ENCODE data around the gene PAX1. TPM values are rescaled to one million over a fixed set of nuclear protein-coding genes. Genes with fewer than 3 reads are reported as not detected.

PAX1 gene
- total RNA-seq, 1 experiment from 2014 or later, result not detected

- DNase-seq (ENCODE audit: low spot score), result no peak
These were observed 20.4 kb downstream of the PAX1 start for GRCh38 chr20:21725892-21726291.

- DNase-seq (ENCODE audit: low spot score), result no peak
These were observed 23.9 kb downstream of the PAX1 start for GRCh38 chr20:21729316-21729715.

GRCh38 chr20:21739161-21739560 lies 33.7 kb downstream of the PAX1 start:
- no peak for DNase-seq (ENCODE audit: low spot score)

GRCh38 chr20:21739682-21740081 lies 34.2 kb downstream of the PAX1 start:
- DNase-seq (ENCODE audit: low spot score), result no peak

GRCh38 chr20:21741266-21741665 lies 35.8 kb downstream of the PAX1 start:
- DNase-seq (ENCODE audit: low spot score), result no peak

GRCh38 chr20:21762646-21763045 lies 57.2 kb downstream of the PAX1 start:
- DNase-seq (ENCODE audit: low spot score), result no peak

- DNase-seq (ENCODE audit: low spot score), result no peak
These were observed 61.8 kb downstream of the PAX1 start for GRCh38 chr20:21767200-21767738.

- DNase-seq (ENCODE audit: low spot score), result no peak
These were observed 62.3 kb downstream of the PAX1 start for GRCh38 chr20:21767739-21768223.

Small RNA genes lying within 50 kb of the gene (small RNA-seq; reads per million reads assigned to genes)
- not detected for gene RPL41P1

Other genes starting within 250 kb of the PAX1 start
- 0.16 TPM in 1 of 2 replicates, not detected in the other for gene NKX2-2, start 191.6 kb upstream of the PAX1 start, total RNA-seq (2014; rRNA removed; shearing (Covaris generic))

Measured in HT-29 (cell line).